ES-I3 (cell line): ENCODE data around the gene CNTN5.

Source experiments
- H3K36me3 ChIP-seq: 2 replicates; pipeline ENCODE4 v1.6.1; 2013; ENCODE audit warnings: mild to moderate bottlenecking, low read length, control low read depth, moderate library complexity; ENCODE audit not compliant: insufficient read depth
- H3K4me1 ChIP-seq: 2 replicates; pipeline ENCODE4 v1.6.1; 2013; ENCODE audit warnings: mild to moderate bottlenecking, control low read depth, low read length; ENCODE audit not compliant: insufficient read depth
- H3K9ac ChIP-seq: 2 replicates; pipeline ENCODE4 v1.6.1; 2013; ENCODE audit warnings: low read depth, mild to moderate bottlenecking, low read length, moderate library complexity
- H3K9me3 ChIP-seq: 2 replicates; pipeline ENCODE4 v1.6.1; 2013; ENCODE audit warnings: mild to moderate bottlenecking, low read length, moderate library complexity; ENCODE audit not compliant: control insufficient read depth, insufficient read depth

The CNTN5 gene

GRCh38 chr11:99708928-99709672, 688.4 kb downstream of the CNTN5 start:
- H3K4me1 ChIP-seq: no peaks in the 10 kb centered on the region
- no peaks in the 10 kb centered on the region for H3K9me3 ChIP-seq
- no peak overlapping the region for H3K9ac ChIP-seq
- no peaks in the 10 kb centered on the region for H3K36me3 ChIP-seq

GRCh38 chr11:99716302-99716701, 695.6 kb downstream of the CNTN5 start:
- Histone ChIP-seq H3K9me3 (no peaks in the 10 kb centered on the region), H3K4me1 (no peaks in the 10 kb centered on the region), H3K36me3 (no peaks in the 10 kb centered on the region), H3K9ac (no peak overlapping the region)

- no peaks in the 10 kb centered on the region for H3K9me3 ChIP-seq
Measured at GRCh38 chr11:99718291-99718690, 697.5 kb downstream of the CNTN5 start.

GRCh38 chr11:99739464-99740089, 718.8 kb downstream of the CNTN5 start:
- Histone ChIP-seq H3K4me1 (no peaks in the 10 kb centered on the region), H3K9me3 (no peaks in the 10 kb centered on the region), H3K9ac (no peak overlapping the region), H3K36me3 (no peaks in the 10 kb centered on the region)

More at GRCh38 chr11:99718291-99718690, 697.5 kb downstream of the CNTN5 start:
- no peaks in the 10 kb centered on the region for H3K36me3 ChIP-seq
- no peak overlapping the region for H3K9ac ChIP-seq
- H3K4me1 ChIP-seq: no peaks in the 10 kb centered on the region

- no peaks in the 10 kb centered on the region for H3K4me1 ChIP-seq
- H3K36me3 ChIP-seq: no peaks in the 10 kb centered on the region
- H3K9ac ChIP-seq: no peak overlapping the region
- H3K9me3 ChIP-seq: no peaks in the 10 kb centered on the region
Measured at GRCh38 chr11:99742501-99742900, 721.8 kb downstream of the CNTN5 start.

GRCh38 chr11:99759787-99760186, 739.0 kb downstream of the CNTN5 start:
- no peak overlapping the region for H3K9ac ChIP-seq
- H3K36me3 ChIP-seq: no peaks in the 10 kb centered on the region
- H3K9me3 ChIP-seq: no peaks in the 10 kb centered on the region
- no peaks in the 10 kb centered on the region for H3K4me1 ChIP-seq

GRCh38 chr11:99766811-99767210, 746.1 kb downstream of the CNTN5 start:
- Histone ChIP-seq H3K9me3 (no peaks in the 10 kb centered on the region), H3K9ac (no peak overlapping the region), H3K4me1 (no peaks in the 10 kb centered on the region), H3K36me3 (no peaks in the 10 kb centered on the region)

- no peak overlapping the region for H3K9ac ChIP-seq
- H3K9me3 ChIP-seq: no peaks in the 10 kb centered on the region
- H3K36me3 ChIP-seq: no peaks in the 10 kb centered on the region
- no peaks in the 10 kb centered on the region for H3K4me1 ChIP-seq
Measured at GRCh38 chr11:99773646-99774045, 752.9 kb downstream of the CNTN5 start.

- Histone ChIP-seq H3K9me3 (no peaks in the 10 kb centered on the region), H3K36me3 (no peaks in the 10 kb centered on the region), H3K9ac (no peak overlapping the region), H3K4me1 (no peaks in the 10 kb centered on the region)
Measured at GRCh38 chr11:99781074-99781473, 760.3 kb downstream of the CNTN5 start.

GRCh38 chr11:99791354-99791753, 770.6 kb downstream of the CNTN5 start:
- H3K36me3 ChIP-seq: no peaks in the 10 kb centered on the region
- H3K9ac ChIP-seq: no peak overlapping the region
- no peaks in the 10 kb centered on the region for H3K4me1 ChIP-seq
- no peaks in the 10 kb centered on the region for H3K9me3 ChIP-seq

GRCh38 chr11:99795999-99796398, 775.2 kb downstream of the CNTN5 start:
- no peaks in the 10 kb centered on the region for H3K9me3 ChIP-seq
- H3K9ac ChIP-seq: no peak overlapping the region
- no peaks in the 10 kb centered on the region for H3K4me1 ChIP-seq
- H3K36me3 ChIP-seq: no peaks in the 10 kb centered on the region

GRCh38 chr11:99803501-99803900, 782.8 kb downstream of the CNTN5 start:
- Histone ChIP-seq H3K9ac (no peak overlapping the region), H3K9me3 (no peaks in the 10 kb centered on the region), H3K4me1 (no peaks in the 10 kb centered on the region), H3K36me3 (no peaks in the 10 kb centered on the region)

GRCh38 chr11:99812516-99812915, 791.8 kb downstream of the CNTN5 start:
- Histone ChIP-seq H3K4me1 (no peaks in the 10 kb centered on the region), H3K9ac (no peak overlapping the region), H3K9me3 (no peaks in the 10 kb centered on the region), H3K36me3 (no peaks in the 10 kb centered on the region)

GRCh38 chr11:99814021-99814420, 793.3 kb downstream of the CNTN5 start:
- no peak overlapping the region for H3K9ac ChIP-seq
- H3K4me1 ChIP-seq: no peaks in the 10 kb centered on the region
- H3K36me3 ChIP-seq: no peaks in the 10 kb centered on the region
- no peaks in the 10 kb centered on the region for H3K9me3 ChIP-seq

GRCh38 chr11:99814738-99815137, 794.0 kb downstream of the CNTN5 start:
- Histone ChIP-seq H3K36me3 (no peaks in the 10 kb centered on the region), H3K9ac (no peak overlapping the region), H3K9me3 (no peaks in the 10 kb centered on the region), H3K4me1 (no peaks in the 10 kb centered on the region)
